ENCODE results near the gene DHRSX. TPM values are rescaled to one million over a fixed set of nuclear protein-coding genes. Genes with fewer than 3 reads are reported as not detected.

DHRSX gene
- total and polyA plus RNA-seq, 2 donors (not counting 3 experiments of a cell fraction or from before 2014, with no cell fraction given): 27.1 to 37.7 TPM

DNA sequence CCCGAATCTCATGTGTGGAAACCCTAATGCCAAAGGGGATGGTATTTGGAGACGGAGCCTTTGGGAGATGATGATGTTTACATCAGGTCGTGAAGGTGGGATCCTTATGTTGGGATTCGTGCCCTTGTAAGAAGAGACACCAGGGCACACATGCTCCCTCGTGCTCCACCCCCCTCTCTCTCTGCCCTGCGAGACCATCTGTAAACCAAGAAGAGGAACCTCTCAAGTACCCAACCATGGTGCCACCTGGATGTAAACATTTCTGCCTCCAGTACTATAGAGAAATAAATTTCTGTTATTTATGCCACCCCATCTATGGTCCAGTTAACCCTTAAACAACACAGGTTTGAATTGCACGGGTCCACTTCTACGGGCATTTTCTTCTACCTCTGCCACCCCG is 179.4 kb downstream of the DHRSX start:
- no TSS peak for BruUV-seq (replicated peaks)
- FAIRE-seq: no peak
- no peaks in the 10 kb centered on the region for H3K79me2 ChIP-seq (ENCODE audit: control insufficient read depth, insufficient read depth, low read length)
- no peaks in the 10 kb centered on the region for H4K20me1 ChIP-seq (replicated peaks; ENCODE audit: control insufficient read depth, extremely low read depth, insufficient read depth, low read length)
- DNase-seq (ENCODE audit: low read depth, low spot score): no peak
- no peaks in the 10 kb centered on the region for H3K9me1 ChIP-seq (replicated peaks; ENCODE audit: control insufficient read depth, extremely low read depth, insufficient read depth, low read length)
- TF ChIP-seq FOS (IDR thresholded peaks at IDR 0.05; ENCODE audit: borderline replicate concordance, insufficient read depth, low read length) (no peak), GATA2 (IDR thresholded peaks at IDR 0.05; ENCODE audit: insufficient read depth, insufficient read length, low read depth, low read length) (no peak), EZH2 (IDR thresholded peaks at IDR 0.05; ENCODE audit: borderline replicate concordance, low read depth, low read length, severe bottlenecking) (no peak), MYC (IDR thresholded peaks at IDR 0.05; ENCODE audit: low read depth, low read length) (no peak)
- TF ChIP-seq, protein P1, sequence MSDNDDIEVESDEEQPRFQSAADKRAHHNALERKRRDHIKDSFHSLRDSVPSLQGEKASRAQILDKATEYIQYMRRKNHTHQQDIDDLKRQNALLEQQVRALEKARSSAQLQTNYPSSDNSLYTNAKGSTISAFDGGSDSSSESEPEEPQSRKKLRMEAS (IDR thresholded peaks at IDR 0.05; ENCODE audit: insufficient read depth, insufficient read length): no peak
- no peaks in the 10 kb centered on the region for H3K36me3 ChIP-seq (ENCODE audit: control insufficient read depth in 2 of 2, extremely low read depth in 1 of 2, insufficient read depth in 2 of 2, low read length in 2 of 2)
- H3K4me1 ChIP-seq (ENCODE audit: control insufficient read depth, extremely low read depth, insufficient read depth, low read length): no peaks in the 10 kb centered on the region
- H3K27me3 ChIP-seq (ENCODE audit: control insufficient read depth in 2 of 2, insufficient read depth in 2 of 2, low read length in 2 of 2): no peaks in the 10 kb centered on the region
- H3K9ac ChIP-seq (replicated peaks; ENCODE audit: extremely low read depth, insufficient read depth, low read length): no peak overlapping the region
- no peaks in the 10 kb centered on the region for H3K9me3 ChIP-seq (replicated peaks; ENCODE audit: control insufficient read depth, insufficient read depth, low read length)
- ChIA-PET POLR2A (no interaction called here), CTCF (no interaction called here)
- no peak overlapping the region for H3K27ac ChIP-seq (ENCODE audit: insufficient read depth, low read depth, low read length)
- intact Hi-C loops (cut with micrococcal nuclease): no loop called here
- H3K4me2 ChIP-seq (ENCODE audit: insufficient read depth, low read length): no peak overlapping the region
- H2AFZ ChIP-seq (ENCODE audit: low read depth, low read length): no peak overlapping the region
- H3K4me3 ChIP-seq (replicated peaks in 1 of 3; ENCODE audit: insufficient read depth in 1 of 3, low read depth in 1 of 3, low read length in 3 of 3): no peak overlapping the region
- dilution Hi-C loops (cut with MboI; ENCODE audit: extremely low pct_ligation_motif_present, low sequenced_read_pairs): no loop called here

GRCh38 chrX:2320580-2321327 is 180.0 kb downstream of the DHRSX start:
- Histone ChIP-seq H4K20me1 (replicated peaks; ENCODE audit: control insufficient read depth, extremely low read depth, insufficient read depth, low read length) (no peaks in the 10 kb centered on the region), H3K4me2 (ENCODE audit: insufficient read depth, low read length) (no peak overlapping the region), H3K36me3 (ENCODE audit: control insufficient read depth in 2 of 2, extremely low read depth in 1 of 2, insufficient read depth in 2 of 2, low read length in 2 of 2) (no peaks in the 10 kb centered on the region), H3K9me3 (replicated peaks; ENCODE audit: control insufficient read depth, insufficient read depth, low read length) (no peaks in the 10 kb centered on the region), H3K79me2 (ENCODE audit: control insufficient read depth, insufficient read depth, low read length) (no peaks in the 10 kb centered on the region), H3K27ac (ENCODE audit: insufficient read depth, low read depth, low read length) (no peak overlapping the region), H3K4me3 (replicated peaks in 1 of 3; ENCODE audit: insufficient read depth in 1 of 3, low read depth in 1 of 3, low read length in 3 of 3) (no peak overlapping the region), H2AFZ (ENCODE audit: low read depth, low read length) (no peak overlapping the region), H3K4me1 (ENCODE audit: control insufficient read depth, extremely low read depth, insufficient read depth, low read length) (no peaks in the 10 kb centered on the region), H3K27me3 (ENCODE audit: control insufficient read depth in 2 of 2, insufficient read depth in 2 of 2, low read length in 2 of 2) (no peaks in the 10 kb centered on the region), H3K9ac (replicated peaks; ENCODE audit: extremely low read depth, insufficient read depth, low read length) (no peak overlapping the region), H3K9me1 (replicated peaks; ENCODE audit: control insufficient read depth, extremely low read depth, insufficient read depth, low read length) (no peaks in the 10 kb centered on the region)
- TF ChIP-seq GATA2 (IDR thresholded peaks at IDR 0.05; ENCODE audit: insufficient read depth, insufficient read length, low read depth, low read length): no peak
- TF ChIP-seq, protein P1 (IDR thresholded peaks at IDR 0.05; ENCODE audit: insufficient read depth, insufficient read length): no peak
- no peak for TF ChIP-seq POLR2AphosphoS5 (IDR thresholded peaks at IDR 0.05; ENCODE audit: insufficient read depth, low read depth, low read length)
- no peak for TF ChIP-seq FOS (IDR thresholded peaks at IDR 0.05; ENCODE audit: borderline replicate concordance, insufficient read depth, low read length)
- TF ChIP-seq MYC (IDR thresholded peaks at IDR 0.05; ENCODE audit: low read depth, low read length): no peak
- no peak for TF ChIP-seq POLR2A (IDR thresholded peaks at IDR 0.05; ENCODE audit: low read depth, low read length)
- no peak for TF ChIP-seq CTCF (IDR thresholded peaks at IDR 0.05; ENCODE audit: extremely low read depth in 1 of 2, insufficient read depth in 1 of 2, low read depth in 1 of 2, low read length in 2 of 2)
- TF ChIP-seq JUN (IDR thresholded peaks at IDR 0.05; ENCODE audit: borderline replicate concordance, insufficient read depth, insufficient read length, low read depth): no peak
- no peak for TF ChIP-seq EZH2 (IDR thresholded peaks at IDR 0.05; ENCODE audit: borderline replicate concordance, low read depth, low read length, severe bottlenecking)
- dilution Hi-C loops (cut with MboI; ENCODE audit: extremely low pct_ligation_motif_present, low sequenced_read_pairs) (no loop called here), intact Hi-C loops (cut with micrococcal nuclease) (no loop called here)
- no TSS peak for BruUV-seq (replicated peaks)
- CTCF ChIA-PET: no interaction called here
- DNase-seq (ENCODE audit: low read depth, low spot score) (no peak), FAIRE-seq (no peak)
- POLR2A ChIA-PET: no interaction called here

Measured in endothelial cell of umbilical vein (primary cell).